ENCODE data around the gene CHAT. TPM values are rescaled to one million over a fixed set of nuclear protein-coding genes. Genes with fewer than 3 reads are reported as not detected.

CHAT gene
- total RNA-seq, 1 experiment from 2014 or later = not detected

DNA sequence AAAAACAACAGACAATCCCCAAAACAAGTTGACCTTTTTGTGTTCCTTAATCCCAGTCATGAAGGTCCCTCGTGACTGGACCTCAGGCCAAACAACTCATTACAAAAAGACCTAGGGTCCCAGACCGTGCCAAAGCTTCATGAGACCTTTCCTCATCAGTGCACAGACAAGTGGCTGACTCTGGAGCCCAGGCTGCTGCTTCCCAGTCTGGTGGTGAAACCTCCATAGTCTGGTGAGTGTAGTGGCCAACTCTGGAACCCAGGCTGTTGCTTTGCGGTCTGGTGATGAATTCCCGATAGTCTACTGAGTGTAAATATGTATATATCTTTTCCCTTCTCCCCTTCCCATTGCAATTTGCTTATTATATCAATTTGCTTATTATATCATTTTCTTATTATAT, 25.9 kb upstream of the CHAT start:
- H3K4me3 ChIP-seq (ENCODE audit: low read depth in 2 of 2, low read length in 2 of 2) = no peak overlapping the region
- H3K9me3 ChIP-seq (ENCODE audit: control insufficient read depth, insufficient read depth, low read depth, low read length) = no peaks in the 10 kb centered on the region
- DNase-seq (ENCODE audit: low read depth, low spot score) (no peak), ATAC-seq (no peak)
- no peaks in the 10 kb centered on the region for H3K36me3 ChIP-seq (ENCODE audit: control insufficient read depth, insufficient read depth, low read length)
- intact Hi-C loops (cut with micrococcal nuclease; ENCODE audit: unreplicated experiment) = no loop called here
- in situ Hi-C loops (cut with HindIII; ENCODE audit: low pct_unique_long_range_greater_than_20kb, low sequenced_read_pairs) = no loop called here
- H3K4me1 ChIP-seq (ENCODE audit: control insufficient read depth, insufficient read depth, low read length) = peaks cover 2% of the 10 kb centered on the region; the same call in 1 of the 2 replicates
- POLR2A ChIA-PET = no interaction called here
- TF ChIP-seq SIN3A (IDR thresholded peaks at IDR 0.05; ENCODE audit: borderline replicate concordance, insufficient read depth, low read depth, low read length) = no peak
- TF ChIP-seq, protein P1, sequence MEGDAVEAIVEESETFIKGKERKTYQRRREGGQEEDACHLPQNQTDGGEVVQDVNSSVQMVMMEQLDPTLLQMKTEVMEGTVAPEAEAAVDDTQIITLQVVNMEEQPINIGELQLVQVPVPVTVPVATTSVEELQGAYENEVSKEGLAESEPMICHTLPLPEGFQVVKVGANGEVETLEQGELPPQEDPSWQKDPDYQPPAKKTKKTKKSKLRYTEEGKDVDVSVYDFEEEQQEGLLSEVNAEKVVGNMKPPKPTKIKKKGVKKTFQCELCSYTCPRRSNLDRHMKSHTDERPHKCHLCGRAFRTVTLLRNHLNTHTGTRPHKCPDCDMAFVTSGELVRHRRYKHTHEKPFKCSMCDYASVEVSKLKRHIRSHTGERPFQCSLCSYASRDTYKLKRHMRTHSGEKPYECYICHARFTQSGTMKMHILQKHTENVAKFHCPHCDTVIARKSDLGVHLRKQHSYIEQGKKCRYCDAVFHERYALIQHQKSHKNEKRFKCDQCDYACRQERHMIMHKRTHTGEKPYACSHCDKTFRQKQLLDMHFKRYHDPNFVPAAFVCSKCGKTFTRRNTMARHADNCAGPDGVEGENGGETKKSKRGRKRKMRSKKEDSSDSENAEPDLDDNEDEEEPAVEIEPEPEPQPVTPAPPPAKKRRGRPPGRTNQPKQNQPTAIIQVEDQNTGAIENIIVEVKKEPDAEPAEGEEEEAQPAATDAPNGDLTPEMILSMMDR (IDR thresholded peaks at IDR 0.05) = no peak
- CTCF ChIA-PET = no interaction called here
- H3K27ac ChIP-seq (ENCODE audit: low read length) = no peak overlapping the region
- no TSS peak for BruUV-seq (replicated peaks)
- peaks cover 7% of the 10 kb centered on the region; the same call in 1 of the 2 replicates for H3K27me3 ChIP-seq (ENCODE audit: control insufficient read depth, insufficient read depth, low read length)

DNA sequence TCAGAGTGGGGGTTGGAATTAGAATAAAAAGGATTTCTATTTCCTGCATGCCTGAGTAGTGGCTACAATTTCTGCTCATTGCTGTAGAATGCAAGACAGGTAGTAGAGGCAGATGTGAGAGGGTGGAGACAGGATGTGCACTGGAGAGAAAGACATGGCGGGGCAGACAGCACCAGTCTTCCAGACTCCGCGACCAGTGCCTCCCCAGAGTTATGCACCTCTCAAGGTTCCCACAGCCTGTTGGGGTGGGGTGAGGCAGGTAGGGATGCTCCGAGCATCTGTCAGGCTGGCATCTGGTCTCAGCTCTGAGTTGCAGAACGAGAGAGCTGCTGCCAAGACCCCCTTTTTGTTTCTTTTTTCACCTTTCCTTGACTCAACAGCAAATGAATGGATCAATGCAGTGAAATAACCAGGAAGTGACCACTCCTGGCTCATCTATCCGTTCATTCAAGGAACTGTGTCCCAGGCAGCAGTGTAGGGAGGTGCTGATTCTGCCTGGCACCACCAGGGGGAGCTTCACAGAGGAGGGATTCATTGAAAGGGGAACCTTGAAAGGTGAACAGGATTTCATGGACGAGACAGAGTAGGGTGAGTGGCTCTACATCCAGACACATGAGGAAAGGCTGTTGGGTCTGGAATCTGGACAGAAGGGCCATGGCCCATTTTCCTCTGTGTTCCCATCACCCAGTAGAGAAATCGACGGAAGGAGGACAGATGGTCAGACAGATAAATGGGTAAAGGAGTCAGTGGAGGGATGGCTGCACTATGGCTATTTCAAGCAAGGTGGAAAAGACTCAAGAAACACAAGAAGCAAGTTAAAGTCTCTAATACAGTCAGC, 20.9 kb upstream of the CHAT start:
- TF ChIP-seq SIN3A (IDR thresholded peaks at IDR 0.05; ENCODE audit: borderline replicate concordance, insufficient read depth, low read depth, low read length) (no peak), TCF7L2 (IDR thresholded peaks at IDR 0.05; ENCODE audit: low read depth, low read length) (no peak), POLR2AphosphoS5 (IDR thresholded peaks at IDR 0.05; ENCODE audit: low read depth, low read length) (no peak)
- TF ChIP-seq, protein P2, sequence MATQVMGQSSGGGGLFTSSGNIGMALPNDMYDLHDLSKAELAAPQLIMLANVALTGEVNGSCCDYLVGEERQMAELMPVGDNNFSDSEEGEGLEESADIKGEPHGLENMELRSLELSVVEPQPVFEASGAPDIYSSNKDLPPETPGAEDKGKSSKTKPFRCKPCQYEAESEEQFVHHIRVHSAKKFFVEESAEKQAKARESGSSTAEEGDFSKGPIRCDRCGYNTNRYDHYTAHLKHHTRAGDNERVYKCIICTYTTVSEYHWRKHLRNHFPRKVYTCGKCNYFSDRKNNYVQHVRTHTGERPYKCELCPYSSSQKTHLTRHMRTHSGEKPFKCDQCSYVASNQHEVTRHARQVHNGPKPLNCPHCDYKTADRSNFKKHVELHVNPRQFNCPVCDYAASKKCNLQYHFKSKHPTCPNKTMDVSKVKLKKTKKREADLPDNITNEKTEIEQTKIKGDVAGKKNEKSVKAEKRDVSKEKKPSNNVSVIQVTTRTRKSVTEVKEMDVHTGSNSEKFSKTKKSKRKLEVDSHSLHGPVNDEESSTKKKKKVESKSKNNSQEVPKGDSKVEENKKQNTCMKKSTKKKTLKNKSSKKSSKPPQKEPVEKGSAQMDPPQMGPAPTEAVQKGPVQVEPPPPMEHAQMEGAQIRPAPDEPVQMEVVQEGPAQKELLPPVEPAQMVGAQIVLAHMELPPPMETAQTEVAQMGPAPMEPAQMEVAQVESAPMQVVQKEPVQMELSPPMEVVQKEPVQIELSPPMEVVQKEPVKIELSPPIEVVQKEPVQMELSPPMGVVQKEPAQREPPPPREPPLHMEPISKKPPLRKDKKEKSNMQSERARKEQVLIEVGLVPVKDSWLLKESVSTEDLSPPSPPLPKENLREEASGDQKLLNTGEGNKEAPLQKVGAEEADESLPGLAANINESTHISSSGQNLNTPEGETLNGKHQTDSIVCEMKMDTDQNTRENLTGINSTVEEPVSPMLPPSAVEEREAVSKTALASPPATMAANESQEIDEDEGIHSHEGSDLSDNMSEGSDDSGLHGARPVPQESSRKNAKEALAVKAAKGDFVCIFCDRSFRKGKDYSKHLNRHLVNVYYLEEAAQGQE (IDR thresholded peaks at IDR 0.05; ENCODE audit: insufficient read depth in 1 of 2, low read depth in 2 of 2, low read length in 1 of 2) = no peak
- TF ChIP-seq, protein P1 (IDR thresholded peaks at IDR 0.05) = peak; percentile 98
- H3K9me3 ChIP-seq (ENCODE audit: control insufficient read depth, insufficient read depth, low read depth, low read length) = no peaks in the 10 kb centered on the region
- no peaks in the 10 kb centered on the region for H3K36me3 ChIP-seq (ENCODE audit: control insufficient read depth, insufficient read depth, low read length)
- ChIA-PET POLR2A (no interaction called here), CTCF (interaction anchor here (0.6 kb wide), 1 partner anchor 175 kb away, joined by 3 read pairs; no protein-coding TSS in a partner anchor)
- no peak overlapping the region for H3K27ac ChIP-seq (ENCODE audit: low read length)
- no peak overlapping the region for H3K4me3 ChIP-seq (ENCODE audit: low read depth in 2 of 2, low read length in 2 of 2)
- H3K27me3 ChIP-seq (ENCODE audit: control insufficient read depth, insufficient read depth, low read length) = peaks cover 2% of the 10 kb centered on the region; the same call in 1 of the 2 replicates
- peak; percentile 60 for DNase-seq (ENCODE audit: low read depth, low spot score)
- H3K4me1 ChIP-seq (ENCODE audit: control insufficient read depth, insufficient read depth, low read length) = peaks cover 2% of the 10 kb centered on the region; the same call in 1 of the 2 replicates
- ATAC-seq = peak; percentile 87
- BruUV-seq (replicated peaks) = no TSS peak
- intact Hi-C loops (cut with micrococcal nuclease; ENCODE audit: unreplicated experiment) (loop anchor here (5.0 to 10.0 kb wide), 3 partner anchors 189 to 629 kb away; no protein-coding TSS in a partner anchor), in situ Hi-C loops (cut with HindIII; ENCODE audit: low pct_unique_long_range_greater_than_20kb, low sequenced_read_pairs) (no loop called here)

Measured in Panc1 (cell line).